Ishikawa (cell line): ENCODE measurements around the gene SLC12A6.

Experiments used
- CEBPB ChIP-seq: IDR thresholded peaks from 2 replicates; pipeline ENCODE4 v1.6.1; 2012
- CREB1 ChIP-seq: IDR thresholded peaks from 2 replicates; pipeline ENCODE4 v1.6.1; 2012; ENCODE audit warnings: low read depth
- EGR1 ChIP-seq: IDR thresholded peaks from 2 replicates; pipeline ENCODE4 v1.6.1; 2012
- EP300 ChIP-seq: IDR thresholded peaks from 2 replicates; pipeline ENCODE4 v1.6.1; 2012; ENCODE audit warnings: borderline replicate concordance
- FOXM1 ChIP-seq: IDR thresholded peaks from 2 replicates; pipeline ENCODE4 v1.6.1; 2012; ENCODE audit warnings: low read depth, borderline replicate concordance
- NFIC ChIP-seq: IDR thresholded peaks from 2 replicates; pipeline ENCODE4 v1.6.1; 2012
- RAD21 ChIP-seq: IDR thresholded peaks from 2 replicates; pipeline ENCODE4 v1.6.1; 2012; ENCODE audit warnings: low read depth
- TAF1 ChIP-seq: IDR thresholded peaks from 2 replicates; pipeline ENCODE4 v1.6.1; 2012; ENCODE audit warnings: low read depth, mild to moderate bottlenecking
- TCF12 ChIP-seq: IDR thresholded peaks from 2 replicates; pipeline ENCODE4 v1.6.1; 2012; ENCODE audit warnings: low read depth
- TEAD4 ChIP-seq: IDR thresholded peaks from 2 replicates; pipeline ENCODE4 v1.6.1; 2012
- YY1 ChIP-seq: IDR thresholded peaks from 2 replicates; pipeline ENCODE4 v1.6.1; 2012; ENCODE audit warnings: low read depth
- ZBTB7A ChIP-seq: IDR thresholded peaks from 2 replicates; pipeline ENCODE4 v1.6.1; 2012; ENCODE audit warnings: low read depth
- TF ChIP-seq, protein P1 (sequence below): IDR thresholded peaks from 2 replicates; pipeline ENCODE4 v1.6.1; 2012
- TF ChIP-seq, protein P2 (sequence below): IDR thresholded peaks from 2 replicates; pipeline ENCODE4 v1.6.1; 2012
- TF ChIP-seq, protein P3 (sequence below): IDR thresholded peaks from 2 replicates; pipeline ENCODE4 v1.6.1; 2012; ENCODE audit warnings: low read depth, mild to moderate bottlenecking

Gene SLC12A6

DNA sequence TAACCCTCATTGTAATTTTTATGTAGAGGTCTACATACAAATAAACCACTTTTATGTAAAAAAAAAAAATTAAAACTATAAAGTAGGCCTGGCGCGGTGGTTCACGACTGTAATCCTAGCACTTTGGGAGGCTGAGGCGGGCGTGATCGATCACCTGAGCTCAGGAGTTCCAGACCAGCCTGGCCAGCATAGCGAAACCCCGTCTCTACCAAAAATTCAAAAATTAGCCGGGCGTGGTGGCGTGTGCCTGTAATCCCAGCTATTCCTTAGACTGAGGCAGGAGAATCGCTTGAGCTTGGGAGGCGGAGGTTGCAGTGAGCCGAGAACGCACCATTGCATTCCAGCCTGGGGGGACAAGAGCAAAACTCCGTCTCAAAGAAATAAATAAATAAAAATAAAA is 766 bp upstream of the SLC12A6 start:
- TF ChIP-seq, protein P1, sequence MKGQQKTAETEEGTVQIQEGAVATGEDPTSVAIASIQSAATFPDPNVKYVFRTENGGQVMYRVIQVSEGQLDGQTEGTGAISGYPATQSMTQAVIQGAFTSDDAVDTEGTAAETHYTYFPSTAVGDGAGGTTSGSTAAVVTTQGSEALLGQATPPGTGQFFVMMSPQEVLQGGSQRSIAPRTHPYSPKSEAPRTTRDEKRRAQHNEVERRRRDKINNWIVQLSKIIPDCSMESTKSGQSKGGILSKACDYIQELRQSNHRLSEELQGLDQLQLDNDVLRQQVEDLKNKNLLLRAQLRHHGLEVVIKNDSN = no peak
- no peak for TF ChIP-seq TAF1
- TF ChIP-seq TEAD4 = no peak
- no peak for TF ChIP-seq EGR1
- TF ChIP-seq, protein P2, sequence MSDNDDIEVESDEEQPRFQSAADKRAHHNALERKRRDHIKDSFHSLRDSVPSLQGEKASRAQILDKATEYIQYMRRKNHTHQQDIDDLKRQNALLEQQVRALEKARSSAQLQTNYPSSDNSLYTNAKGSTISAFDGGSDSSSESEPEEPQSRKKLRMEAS = no peak
- TF ChIP-seq RAD21 = no peak
- TF ChIP-seq ZBTB7A = no peak

DNA sequence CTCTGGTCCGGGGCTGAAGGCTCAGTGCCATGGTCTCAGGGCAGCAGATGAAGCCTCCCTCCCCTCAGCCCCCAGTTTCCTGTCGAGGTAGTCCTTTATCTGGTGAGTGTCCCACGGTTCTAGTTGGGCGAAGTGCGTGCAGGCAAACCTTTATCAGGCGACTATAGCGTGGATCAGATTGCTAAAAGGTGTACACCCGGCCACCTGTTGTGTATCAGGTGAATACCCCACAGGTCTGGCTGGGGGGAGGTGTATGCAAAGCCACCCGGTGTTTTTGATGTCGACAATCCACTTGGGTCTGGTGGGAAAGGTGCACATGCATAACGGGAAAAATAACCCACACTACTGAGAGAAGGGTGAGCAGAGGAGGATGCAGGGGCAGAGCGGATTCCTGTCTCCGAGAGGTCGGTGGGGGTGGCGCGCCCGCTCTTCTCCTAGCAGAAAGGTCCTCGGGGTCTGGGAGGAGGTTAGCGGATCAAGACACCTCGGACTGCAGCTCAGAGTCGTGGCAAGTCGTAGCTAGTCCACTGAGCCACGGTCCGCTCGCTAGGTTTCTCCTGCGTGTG is 507 bp downstream of the SLC12A6 start:
- no peak for TF ChIP-seq NFIC
- TF ChIP-seq EGR1 = no peak
- no peak for TF ChIP-seq ZBTB7A
- TF ChIP-seq, protein P3, sequence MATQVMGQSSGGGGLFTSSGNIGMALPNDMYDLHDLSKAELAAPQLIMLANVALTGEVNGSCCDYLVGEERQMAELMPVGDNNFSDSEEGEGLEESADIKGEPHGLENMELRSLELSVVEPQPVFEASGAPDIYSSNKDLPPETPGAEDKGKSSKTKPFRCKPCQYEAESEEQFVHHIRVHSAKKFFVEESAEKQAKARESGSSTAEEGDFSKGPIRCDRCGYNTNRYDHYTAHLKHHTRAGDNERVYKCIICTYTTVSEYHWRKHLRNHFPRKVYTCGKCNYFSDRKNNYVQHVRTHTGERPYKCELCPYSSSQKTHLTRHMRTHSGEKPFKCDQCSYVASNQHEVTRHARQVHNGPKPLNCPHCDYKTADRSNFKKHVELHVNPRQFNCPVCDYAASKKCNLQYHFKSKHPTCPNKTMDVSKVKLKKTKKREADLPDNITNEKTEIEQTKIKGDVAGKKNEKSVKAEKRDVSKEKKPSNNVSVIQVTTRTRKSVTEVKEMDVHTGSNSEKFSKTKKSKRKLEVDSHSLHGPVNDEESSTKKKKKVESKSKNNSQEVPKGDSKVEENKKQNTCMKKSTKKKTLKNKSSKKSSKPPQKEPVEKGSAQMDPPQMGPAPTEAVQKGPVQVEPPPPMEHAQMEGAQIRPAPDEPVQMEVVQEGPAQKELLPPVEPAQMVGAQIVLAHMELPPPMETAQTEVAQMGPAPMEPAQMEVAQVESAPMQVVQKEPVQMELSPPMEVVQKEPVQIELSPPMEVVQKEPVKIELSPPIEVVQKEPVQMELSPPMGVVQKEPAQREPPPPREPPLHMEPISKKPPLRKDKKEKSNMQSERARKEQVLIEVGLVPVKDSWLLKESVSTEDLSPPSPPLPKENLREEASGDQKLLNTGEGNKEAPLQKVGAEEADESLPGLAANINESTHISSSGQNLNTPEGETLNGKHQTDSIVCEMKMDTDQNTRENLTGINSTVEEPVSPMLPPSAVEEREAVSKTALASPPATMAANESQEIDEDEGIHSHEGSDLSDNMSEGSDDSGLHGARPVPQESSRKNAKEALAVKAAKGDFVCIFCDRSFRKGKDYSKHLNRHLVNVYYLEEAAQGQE = no peak
- TF ChIP-seq TAF1 = no peak
- no peak for TF ChIP-seq TCF12
- TF ChIP-seq, protein P2 = no peak
- no peak for TF ChIP-seq EP300

DNA sequence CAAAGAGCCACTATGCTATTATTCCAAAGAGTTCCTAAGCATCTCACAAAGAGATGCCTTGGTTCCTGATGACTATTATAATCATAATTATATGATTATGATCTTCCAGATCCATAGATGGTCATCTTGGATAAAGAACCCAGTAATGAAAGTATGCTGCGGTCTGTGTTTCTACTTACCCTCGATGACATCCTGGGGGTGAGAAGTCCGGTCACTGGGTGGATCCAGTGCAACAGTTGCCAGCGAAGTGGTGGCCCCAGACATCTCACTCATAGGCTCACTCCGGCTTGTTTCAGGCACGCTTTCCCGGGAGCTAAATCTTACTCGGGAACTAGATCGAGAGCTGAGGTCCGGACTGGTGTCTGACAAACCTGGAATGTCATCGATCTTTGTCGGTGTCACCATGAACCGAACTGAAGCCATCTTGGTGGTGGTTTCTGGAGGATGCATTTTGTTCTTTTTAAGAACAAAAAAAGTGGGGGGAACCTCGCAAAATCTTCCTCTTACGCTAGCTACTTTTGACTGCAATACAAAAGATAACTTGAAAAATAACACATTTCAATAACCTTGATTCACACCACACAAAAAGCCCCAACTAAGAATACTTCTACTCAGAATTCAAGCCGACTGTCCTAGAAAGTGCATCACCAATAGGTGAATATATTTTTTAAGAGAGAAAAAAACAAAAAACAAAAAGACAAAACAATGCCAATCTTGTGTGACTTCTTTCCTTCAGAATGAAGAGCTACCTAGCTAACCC is 1.2 kb downstream of the SLC12A6 start:
- TF ChIP-seq, protein P3 = no peak
- no peak for TF ChIP-seq RAD21
- no peak for TF ChIP-seq FOXM1
- no peak for TF ChIP-seq NFIC
- TF ChIP-seq ZBTB7A = no peak
- TF ChIP-seq CEBPB = no peak
- TF ChIP-seq CREB1 = no peak
- TF ChIP-seq, protein P1 = no peak
- TF ChIP-seq TEAD4 = no peak
- TF ChIP-seq EP300 = no peak
- TF ChIP-seq YY1 = no peak

DNA sequence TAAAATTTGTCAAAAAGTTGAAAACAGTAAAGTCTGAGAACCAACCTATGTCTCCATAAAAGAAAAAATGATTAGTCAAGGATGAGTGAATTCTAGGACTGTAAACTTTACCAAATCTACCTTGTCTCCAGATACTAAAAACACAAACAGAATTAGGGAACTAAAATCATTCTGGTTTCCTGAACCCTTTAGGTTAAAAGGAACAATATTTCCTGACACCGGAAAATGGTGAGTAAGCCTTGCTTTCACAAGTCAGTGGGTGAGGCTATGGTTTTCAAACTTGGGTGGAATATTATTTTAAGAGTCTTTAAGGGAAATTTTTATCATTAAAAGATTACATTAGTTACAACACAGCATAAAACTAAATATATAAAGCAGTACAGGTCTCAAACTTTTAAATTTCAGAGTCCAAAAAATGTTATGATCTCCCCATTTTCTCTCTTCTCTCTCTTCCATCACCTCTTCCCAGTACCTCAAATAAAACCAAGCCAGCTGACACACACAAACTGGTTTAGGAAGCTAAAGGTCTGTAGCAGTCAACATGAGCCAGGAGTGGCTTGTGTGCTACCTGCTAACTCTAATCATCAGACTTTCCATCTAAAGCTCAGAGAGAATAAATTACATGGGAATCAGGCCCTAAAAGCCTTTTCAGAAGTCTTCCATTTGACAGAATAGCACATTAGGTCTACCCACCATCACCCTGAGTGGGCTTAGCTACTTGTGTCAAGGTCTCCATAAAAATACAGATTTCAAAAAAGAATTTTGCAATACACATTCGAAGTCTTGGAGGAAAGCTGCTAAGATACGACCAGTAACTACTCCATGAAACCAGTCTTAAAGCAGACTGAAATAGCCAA is 2.2 kb downstream of the SLC12A6 start:
- no peak for TF ChIP-seq RAD21
- no peak for TF ChIP-seq CREB1
- no peak for TF ChIP-seq EGR1
- TF ChIP-seq TCF12 = no peak
- no peak for TF ChIP-seq TAF1
- TF ChIP-seq, protein P1 = no peak
- no peak for TF ChIP-seq YY1
- no peak for TF ChIP-seq TEAD4
- TF ChIP-seq CEBPB = no peak

DNA sequence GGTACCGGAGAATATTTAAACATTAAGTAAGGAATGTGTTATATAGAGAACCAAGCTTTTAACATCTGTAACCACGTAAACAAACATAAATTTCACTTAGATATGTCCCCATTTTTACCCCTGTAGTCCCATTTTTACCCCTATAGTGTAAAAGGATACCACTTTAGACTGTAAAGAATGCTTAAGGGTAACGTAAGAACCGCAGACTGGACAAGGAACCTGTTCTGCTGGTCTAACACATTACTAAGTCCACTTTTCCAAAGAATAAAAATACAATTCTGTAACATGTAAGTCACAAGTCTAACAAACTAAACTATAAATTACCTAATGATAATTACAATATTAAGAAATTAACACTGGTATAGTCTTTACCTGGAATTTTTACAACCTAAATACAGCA is 2.9 kb downstream of the SLC12A6 start:
- no peak for TF ChIP-seq ZBTB7A
- TF ChIP-seq, protein P2 = no peak
- TF ChIP-seq YY1 = no peak
- TF ChIP-seq, protein P3 = no peak
- TF ChIP-seq EP300 = no peak
- TF ChIP-seq TCF12 = no peak
- no peak for TF ChIP-seq NFIC
- TF ChIP-seq FOXM1 = no peak
- no peak for TF ChIP-seq RAD21
- TF ChIP-seq CREB1 = no peak
- TF ChIP-seq CEBPB = no peak
- TF ChIP-seq TAF1 = no peak
